ENCODE data around the gene MS4A10.

GRCh38 chr11:60753309-60753708, 31.8 kb upstream of the MS4A10 start:
- TF ChIP-seq RCOR1 (IDR thresholded peaks at IDR 0.05; ENCODE audit: borderline replicate concordance in 1 of 2, low read depth in 2 of 2, low read length in 2 of 2) (0 out of 4 replicates have a peak, but pooled peaks of 1 of the 2 experiments have one; percentile 18), HSF4 (CRISPR knock-in tag; IDR thresholded peaks at IDR 0.05; ENCODE audit: borderline replicate concordance) (no peak), BHLHE40 (IDR thresholded peaks at IDR 0.05; ENCODE audit: low read length) (peak; percentile 92), POLR2A (conservative IDR thresholded peaks at IDR 0.05) (no peak)
